Esophagus muscularis mucosa (tissue), 4 donors: ENCODE data around the gene DDR2. TPM values are rescaled to one million over a fixed set of nuclear protein-coding genes. Genes with fewer than 3 reads are reported as not detected.
"Not testable (repeated sequence)": the region's sequence is repeated elsewhere in the genome, so short reads cannot be mapped to it uniquely, and the experiment has no call there.

Experiments
- DNase-seq: peaks from one replicate; pipeline ENCODE4 v3.0.0-alpha.2; 2017; ENCODE audit errors: extremely low spot score
- H3K27ac ChIP-seq, 4 donors: fragments of 200-600 bp; sonication (generic); replicated peaks in 1 of 4; 1 replicate in 3 of 4; 2 replicates in 1 of 4; pipeline ENCODE4 v1.5.1; 2016 to 2019; ENCODE audit warnings: mild to moderate bottlenecking in 1 of 4
- H3K27me3 ChIP-seq, 4 donors: fragments of 200-600 bp; sonication (generic); one replicate each; pipeline versions ENCODE4 v1.5.1 to v1.6.0; 2016 to 2019
- H3K36me3 ChIP-seq, 4 donors: fragments of 200-600 bp; sonication (generic); one replicate each; pipeline ENCODE4 v1.5.1; 2016 to 2019
- H3K4me1 ChIP-seq, 4 donors: fragments of 200-600 bp; sonication (generic); one replicate each; pipeline ENCODE4 v1.5.1; 2016 to 2019
- H3K4me3 ChIP-seq, 4 donors: fragments of 200-600 bp; sonication (generic); 1 replicate in 2 of 4; 2 replicates in 2 of 4; pipeline ENCODE4 v1.5.1; 2016 to 2019; ENCODE audit warnings: mild to moderate bottlenecking in 4 of 4, moderate library complexity in 1 of 4
- H3K9me3 ChIP-seq, 4 donors: fragments of 200-600 bp; sonication (generic); 1 replicate in 3 of 4; 2 replicates in 1 of 4; pipeline ENCODE4 v1.5.1; 2016 to 2019
- EP300 ChIP-seq: sonication (generic); formaldehyde crosslinking; IDR thresholded peaks from one replicate; pipeline ENCODE4 v1.6.1; 2017; ENCODE audit warnings: antibody characterized with exemption
- POLR2A ChIP-seq: fragments of 450-650 bp; IDR thresholded peaks from one replicate; pipeline ENCODE4 v1.6.1; 2017; ENCODE audit warnings: antibody characterized with exemption, moderate library complexity, mild to moderate bottlenecking, low read depth
- POLR2AphosphoS5 ChIP-seq, 2 donors: sonication (generic); formaldehyde crosslinking; IDR thresholded peaks; one replicate each; pipeline ENCODE4 v1.6.1; 2017; ENCODE audit warnings: antibody characterized with exemption in 2 of 2
- WGBS: methylation state at CpG from one replicate; pipeline ENCODE4 v1.1.5; 2018; 5-methylcytosine and 5-hydroxymethylcytosine counted together
- intact Hi-C: fragments of 100-400 bp; cut with DNase I; formaldehyde crosslinking; loops from one replicate; pipeline ENCODE4 v1.15.1; 2023
- total RNA-seq, 4 donors: library from RNA; depleted of rRNA; stranded (reverse); fragments of >200 nt; gene quantifications; one replicate each; pipeline versions ENCODE4 v1.1.0 to v1.2.1, GENCODE V29; 2016
- TF ChIP-seq, protein P1 (sequence below), 3 experiments: fragments of 200-600 bp in 2 of 3; fragments of 450-650 bp in 1 of 3; sonication (generic) in 2 of 3; IDR thresholded peaks; one replicate each; pipeline ENCODE4 v1.5.1; 2017 to 2019; ENCODE audit warnings: antibody characterized with exemption in 3 of 3, mild to moderate bottlenecking in 2 of 3, moderate library complexity in 1 of 3

The DDR2 gene
- total RNA-seq, 4 donors from 2014 or later, result 143 to 194 (median 175) TPM

DNA sequence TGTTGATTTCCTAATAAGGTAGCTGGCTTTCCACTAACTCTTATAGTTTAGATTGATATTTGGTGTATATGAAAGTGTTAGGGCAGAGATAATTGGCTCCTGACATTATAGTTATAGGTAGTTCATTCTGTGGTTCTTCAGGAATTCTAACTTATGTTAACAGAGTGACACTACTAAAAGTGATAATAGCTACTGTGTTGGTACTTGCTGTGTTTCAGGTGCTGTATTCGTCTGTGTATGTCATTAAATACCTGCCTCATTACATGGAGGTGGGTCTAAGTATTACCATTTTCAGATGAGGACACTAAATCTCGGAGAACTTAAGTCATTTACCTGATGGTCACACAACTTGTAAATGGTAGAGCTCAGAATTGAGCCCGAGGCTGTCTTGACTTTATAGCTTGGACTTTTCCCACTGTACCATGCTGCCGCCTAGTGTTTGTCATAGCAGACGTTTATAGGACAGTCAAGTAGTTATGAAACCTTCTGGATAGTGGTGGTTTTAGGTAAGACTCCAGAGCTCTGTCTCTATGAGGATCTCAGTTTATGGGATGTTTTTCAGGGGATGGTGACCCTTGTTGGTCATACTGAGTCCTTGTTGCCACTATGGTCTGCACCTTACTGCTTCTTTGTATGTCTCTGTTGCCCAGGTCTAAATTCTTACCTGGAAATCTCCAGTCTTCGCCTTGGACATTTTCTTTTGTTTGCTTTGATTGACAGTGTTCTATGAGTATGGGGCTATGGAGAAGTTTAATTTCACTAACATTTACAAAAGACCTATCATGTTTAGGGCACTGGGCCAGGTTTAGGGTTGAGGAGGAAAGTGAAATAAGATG lies 167.9 kb downstream of the DDR2 start:
- DNase-seq, H3K27me3 ChIP-seq, H3K4me3 ChIP-seq, H3K27ac ChIP-seq, H3K9me3 ChIP-seq: not testable (repeated sequence)
- H3K36me3 ChIP-seq, result peaks cover 0 to 48% (median 26%) of the 10 kb centered on the region in 4 donors
- H3K4me1 ChIP-seq, result peaks cover 0 to 17% (median 2%) of the 10 kb centered on the region in 4 donors
- TF ChIP-seq, protein P1, sequence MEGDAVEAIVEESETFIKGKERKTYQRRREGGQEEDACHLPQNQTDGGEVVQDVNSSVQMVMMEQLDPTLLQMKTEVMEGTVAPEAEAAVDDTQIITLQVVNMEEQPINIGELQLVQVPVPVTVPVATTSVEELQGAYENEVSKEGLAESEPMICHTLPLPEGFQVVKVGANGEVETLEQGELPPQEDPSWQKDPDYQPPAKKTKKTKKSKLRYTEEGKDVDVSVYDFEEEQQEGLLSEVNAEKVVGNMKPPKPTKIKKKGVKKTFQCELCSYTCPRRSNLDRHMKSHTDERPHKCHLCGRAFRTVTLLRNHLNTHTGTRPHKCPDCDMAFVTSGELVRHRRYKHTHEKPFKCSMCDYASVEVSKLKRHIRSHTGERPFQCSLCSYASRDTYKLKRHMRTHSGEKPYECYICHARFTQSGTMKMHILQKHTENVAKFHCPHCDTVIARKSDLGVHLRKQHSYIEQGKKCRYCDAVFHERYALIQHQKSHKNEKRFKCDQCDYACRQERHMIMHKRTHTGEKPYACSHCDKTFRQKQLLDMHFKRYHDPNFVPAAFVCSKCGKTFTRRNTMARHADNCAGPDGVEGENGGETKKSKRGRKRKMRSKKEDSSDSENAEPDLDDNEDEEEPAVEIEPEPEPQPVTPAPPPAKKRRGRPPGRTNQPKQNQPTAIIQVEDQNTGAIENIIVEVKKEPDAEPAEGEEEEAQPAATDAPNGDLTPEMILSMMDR (IDR thresholded peaks at IDR 0.05), result peak; percentile 55 to 66 (median 65)
- intact Hi-C loops, result loop anchor here (5.0 kb wide), 1 partner anchor 188 kb away; no protein-coding TSS in a partner anchor
- WGBS, result 35% methylated on average over 6 of the region's 6 CpGs

DNA sequence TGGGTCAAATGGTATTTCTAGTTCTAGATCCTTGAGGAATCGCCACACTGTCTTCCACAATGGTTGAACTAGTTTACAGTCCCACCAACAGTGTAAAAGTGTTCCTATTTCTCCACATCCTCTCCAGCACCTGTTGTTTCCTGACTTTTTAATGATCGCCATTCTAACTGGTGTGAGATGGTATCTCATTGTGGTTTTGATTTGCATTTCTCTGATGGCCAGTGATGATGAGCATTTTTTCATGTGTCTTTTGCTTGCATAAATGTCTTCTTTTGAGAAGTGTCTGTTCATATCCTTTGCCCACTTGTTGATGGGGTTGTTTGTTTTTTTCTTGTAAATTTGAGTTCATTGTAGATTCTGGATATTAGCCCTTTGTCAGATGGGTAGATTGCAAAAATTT lies 175.2 kb downstream of the DDR2 start:
- 88% methylated on average over 1 of the region's 2 CpGs for WGBS
- H3K27ac ChIP-seq, DNase-seq, H3K9me3 ChIP-seq, H3K4me3 ChIP-seq, H3K4me1 ChIP-seq, H3K27me3 ChIP-seq, intact Hi-C loops: not testable (repeated sequence)
- peaks cover 4 to 39% (median 25%) of the 10 kb centered on the region in 4 donors for H3K36me3 ChIP-seq

DNA sequence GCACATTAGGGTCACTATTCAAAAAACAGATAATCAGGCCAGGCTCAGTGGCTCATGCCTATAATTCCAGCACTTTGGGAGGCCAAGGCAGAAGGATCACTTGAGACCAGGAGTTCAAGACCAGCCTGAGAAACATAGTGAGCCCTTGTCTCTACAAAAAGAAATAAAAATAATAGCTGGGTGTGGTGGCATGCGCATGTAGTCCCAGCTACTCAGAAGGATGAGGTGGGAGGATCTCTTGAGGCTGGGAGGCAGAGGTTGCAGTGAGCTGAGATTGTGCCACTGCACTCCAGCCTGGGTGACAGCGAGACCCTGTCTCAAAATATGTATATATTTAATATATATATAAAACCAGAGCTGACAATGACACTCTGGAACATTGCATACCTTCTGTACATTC lies 180.1 kb downstream of the DDR2 start:
- H3K4me3 ChIP-seq, H3K36me3 ChIP-seq, H3K27ac ChIP-seq, H3K4me1 ChIP-seq, H3K27me3 ChIP-seq, DNase-seq, H3K9me3 ChIP-seq, intact Hi-C loops: not testable (repeated sequence)
- WGBS, result 96% methylated on average over 2 of the region's 2 CpGs

DNA sequence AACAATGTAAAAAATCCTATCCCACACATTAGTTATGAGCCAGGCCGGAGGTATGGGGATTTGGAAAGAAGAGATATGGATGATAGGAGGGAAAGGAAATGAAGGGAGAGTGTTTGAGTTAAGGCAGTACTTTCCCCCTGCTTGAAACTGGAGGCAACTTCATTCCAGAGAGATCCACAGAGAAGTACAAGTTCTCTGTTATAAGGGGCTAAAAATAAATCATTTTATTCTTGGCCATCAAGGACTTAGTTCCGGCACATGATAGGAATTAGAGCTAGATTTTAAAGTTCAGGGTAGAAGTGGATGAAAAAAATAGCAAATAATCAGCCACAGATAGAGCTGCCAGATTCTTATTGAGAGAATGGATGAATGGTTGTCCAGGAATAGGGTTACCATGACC lies 185.9 kb downstream of the DDR2 start:
- H3K36me3 ChIP-seq, DNase-seq, H3K9me3 ChIP-seq, H3K4me3 ChIP-seq, intact Hi-C loops, H3K27ac ChIP-seq: not testable (repeated sequence)
- Histone ChIP-seq H3K4me1 (peaks cover 6 to 13% (median 10%) of the 10 kb centered on the region in 4 donors), H3K27me3 (peaks cover 0 to 23% (median 0%) of the 10 kb centered on the region in 4 donors)
- 87% methylated on average over 2 of the region's 2 CpGs for WGBS

DNA sequence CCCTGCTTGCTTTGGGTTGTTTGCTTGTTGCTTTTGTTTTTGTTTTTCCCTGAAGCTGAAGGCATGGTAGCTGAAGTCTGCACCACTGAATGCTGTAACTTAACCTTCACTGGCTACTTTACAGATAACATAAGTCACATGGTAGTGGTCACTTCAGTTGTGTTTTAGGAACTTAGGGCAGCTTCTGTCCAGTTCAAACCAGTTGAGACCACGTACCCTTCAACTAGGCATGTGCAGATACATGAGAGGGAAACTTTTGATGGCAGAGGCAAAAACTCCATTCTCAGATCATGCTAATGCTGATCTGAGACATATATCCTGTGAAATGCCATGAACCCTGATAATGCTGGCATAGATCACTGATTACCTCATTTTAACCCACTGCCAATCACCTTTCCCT lies 186.4 kb downstream of the DDR2 start:
- WGBS, result 91% methylated on average over 1 of the region's 1 CpG
- intact Hi-C loops, result not testable (repeated sequence)

DNA sequence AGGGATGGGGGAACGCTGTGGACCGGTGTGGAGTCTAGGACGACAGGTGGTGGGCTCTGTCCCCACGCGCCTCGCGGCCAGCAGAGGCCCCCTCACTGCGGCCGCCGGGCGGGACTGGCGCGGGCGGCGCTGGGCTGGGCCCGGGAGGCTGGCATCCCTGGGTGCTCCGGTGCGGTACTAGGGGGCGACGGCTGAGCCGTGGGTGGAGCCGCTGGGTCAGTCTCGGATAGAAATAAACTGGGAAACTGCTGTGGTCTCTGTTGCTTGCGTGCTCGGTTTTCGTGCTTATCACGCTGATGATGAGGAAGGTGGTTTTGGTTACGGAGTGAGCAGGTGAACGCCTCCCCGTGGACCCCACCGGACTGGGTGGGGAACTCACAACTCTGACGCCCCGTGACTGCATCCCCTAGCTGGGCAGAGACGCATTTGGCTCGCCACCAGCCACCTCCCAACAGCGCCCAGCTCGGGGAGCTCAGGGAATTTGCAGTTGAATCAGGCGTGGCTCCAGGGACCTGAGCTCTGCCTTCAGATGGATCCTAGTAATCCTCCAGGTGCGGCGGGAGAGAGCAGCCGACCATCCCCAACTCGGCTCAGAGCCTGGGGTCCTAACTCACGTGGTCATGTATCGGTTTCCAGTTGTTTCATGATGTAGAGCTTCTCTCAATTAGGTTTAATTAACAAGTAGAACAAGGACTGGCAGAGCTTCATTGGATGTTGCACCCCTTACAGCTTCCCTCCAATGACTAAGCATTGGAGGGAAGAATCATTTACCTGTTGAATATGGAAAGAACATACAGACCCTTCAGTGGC lies 190.3 kb downstream of the DDR2 start:
- Histone ChIP-seq H3K27ac (no peak overlapping the region), H3K9me3 (no peaks in the 10 kb centered on the region), H3K27me3 (peaks cover 0 to 34% (median 2%) of the 10 kb centered on the region in 4 donors), H3K36me3 (no peaks in the 10 kb centered on the region), H3K4me3 (peak overlapping the region; percentile 40 to 58 (median 46)), H3K4me1 (peaks cover 6 to 13% (median 10%) of the 10 kb centered on the region in 4 donors)
- DNase-seq, result no peak
- TF ChIP-seq POLR2A (no peak), EP300 (no peak), POLR2AphosphoS5 (IDR thresholded peaks at IDR 0.05) (no peak)
- TF ChIP-seq, protein P1 (IDR thresholded peaks at IDR 0.05), result no peak
- 11% methylated on average over 35 of the region's 44 CpGs for WGBS
- intact Hi-C loops, result no loop called here

More for the DNA sequence above, 186.4 kb downstream of the DDR2 start:
- not testable (repeated sequence) for DNase-seq, H3K27ac ChIP-seq, H3K4me3 ChIP-seq, H3K36me3 ChIP-seq, H3K9me3 ChIP-seq
- Histone ChIP-seq H3K27me3 (peaks cover 0 to 26% (median 0%) of the 10 kb centered on the region in 4 donors), H3K4me1 (peaks cover 6 to 13% (median 10%) of the 10 kb centered on the region in 4 donors)
